Measurements from ENCODE around the gene IFNL2.
A peak's percentile ranks its signal among the peaks of the same experiment; 100 is the strongest.
"Not testable (repeated sequence)": the region's sequence is repeated elsewhere in the genome, so short reads cannot be mapped to it uniquely, and the experiment has no call there.

The IFNL2 gene
- 0 reads per million in 9 experiments for total RNA-seq

DNA sequence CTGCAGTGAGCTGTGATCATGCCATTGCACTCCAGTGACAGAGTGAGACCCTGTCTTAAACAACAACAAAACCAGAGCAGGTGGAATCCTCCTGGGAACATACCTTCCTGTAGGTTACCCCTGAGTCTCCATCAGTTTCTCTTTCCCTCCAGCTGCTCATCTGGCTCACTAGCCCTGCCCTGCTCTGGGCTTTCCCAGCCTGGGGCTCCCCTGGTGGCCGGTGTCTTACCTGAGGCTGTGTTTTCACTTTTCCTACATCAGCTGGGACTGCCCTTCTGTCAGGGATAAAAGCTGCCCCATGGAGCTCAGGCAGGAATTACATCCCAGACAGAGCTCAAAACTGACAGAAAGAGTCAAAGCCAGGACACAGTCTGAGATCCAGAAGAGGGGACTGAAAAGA lies at the start of gene IFNL2:
Gene IFNL2, plus strand, starts transcription at position 312 of the 400 bp plus-strand sequence. CDS start 173 bp downstream, outside the sequence.
- not testable (repeated sequence) for H3K27ac Mint-ChIP-seq; H3K36me3 Mint-ChIP-seq (ENCODE audit: insufficient read depth); H3K9me3 Mint-ChIP-seq; DNase-seq; H3K4me3 Mint-ChIP-seq
- Mint-ChIP-seq H3K4me1 (ENCODE audit: low read depth in 2 of 2) (peaks cover 7 to 15% of the 10 kb centered on the region in 2 donors), H3K27me3 (peaks cover 26 to 56% of the 10 kb centered on the region in 2 donors)
- ATAC-seq (replicated peaks): peak; percentile 73

DNA sequence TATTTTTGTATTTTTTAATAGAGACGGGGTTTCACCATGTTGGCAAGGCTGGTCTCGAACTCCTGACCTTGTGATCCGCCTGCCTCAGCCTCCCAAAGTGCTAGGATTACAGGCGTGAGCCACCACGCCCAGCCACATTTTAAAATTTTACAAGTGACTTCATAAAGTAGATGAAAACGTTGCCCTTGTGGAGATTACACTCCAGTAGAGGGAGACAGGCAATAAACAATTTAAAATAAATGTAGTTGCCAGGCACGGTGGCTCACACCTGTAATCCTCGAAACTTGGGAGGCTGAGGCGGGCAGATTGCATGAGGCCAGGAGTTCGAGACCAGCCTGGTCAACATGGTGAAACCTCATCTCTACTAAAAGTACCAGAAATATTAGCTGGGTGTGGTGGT lies 49.1 kb upstream of the IFNL2 start:
- H3K4me3 Mint-ChIP-seq; DNase-seq; H3K4me1 Mint-ChIP-seq (ENCODE audit: low read depth in 2 of 2); H3K9me3 Mint-ChIP-seq; H3K36me3 Mint-ChIP-seq (ENCODE audit: insufficient read depth); H3K27ac Mint-ChIP-seq; ATAC-seq (replicated peaks): not testable (repeated sequence)
- peaks cover 37 to 39% of the 10 kb centered on the region in 2 donors for H3K27me3 Mint-ChIP-seq

DNA sequence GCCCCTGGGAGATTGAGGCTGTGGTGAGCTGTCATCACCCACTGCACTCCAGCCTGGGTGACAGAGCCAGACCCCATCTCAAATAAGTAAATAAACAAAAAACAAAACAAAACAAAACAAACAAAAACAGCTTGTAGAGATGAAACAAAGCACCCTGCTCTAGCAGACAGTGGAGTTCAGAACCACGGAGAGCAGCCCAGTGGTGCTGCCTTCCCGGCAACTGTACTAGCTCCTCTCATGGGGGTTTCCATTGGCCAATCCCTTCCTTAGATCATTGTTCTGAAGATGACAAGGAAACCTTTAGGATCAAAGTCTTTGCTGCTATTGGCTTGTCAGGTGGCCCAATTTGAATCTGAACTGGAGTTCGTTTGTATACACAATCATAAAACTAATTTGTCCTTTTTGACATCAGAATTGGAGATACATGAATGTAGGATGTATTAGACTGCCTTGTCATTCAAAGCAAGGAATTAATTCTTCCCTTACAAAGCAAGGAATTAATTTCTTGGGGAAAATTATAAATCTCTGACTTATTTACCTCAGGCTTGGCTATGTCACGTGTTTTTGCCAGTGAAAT lies 44.4 kb upstream of the IFNL2 start:
- Mint-ChIP-seq H3K4me1 (ENCODE audit: low read depth in 2 of 2) (no peaks in the 10 kb centered on the region), H3K36me3 (ENCODE audit: insufficient read depth) (peaks cover 3% of the 10 kb centered on the region), H3K27ac (no peak overlapping the region), H3K27me3 (peaks cover 34 to 36% of the 10 kb centered on the region in 2 donors), H3K4me3 (no peak overlapping the region), H3K9me3 (no peaks in the 10 kb centered on the region)
- ATAC-seq (replicated peaks) (no peak), DNase-seq (no peak)

DNA sequence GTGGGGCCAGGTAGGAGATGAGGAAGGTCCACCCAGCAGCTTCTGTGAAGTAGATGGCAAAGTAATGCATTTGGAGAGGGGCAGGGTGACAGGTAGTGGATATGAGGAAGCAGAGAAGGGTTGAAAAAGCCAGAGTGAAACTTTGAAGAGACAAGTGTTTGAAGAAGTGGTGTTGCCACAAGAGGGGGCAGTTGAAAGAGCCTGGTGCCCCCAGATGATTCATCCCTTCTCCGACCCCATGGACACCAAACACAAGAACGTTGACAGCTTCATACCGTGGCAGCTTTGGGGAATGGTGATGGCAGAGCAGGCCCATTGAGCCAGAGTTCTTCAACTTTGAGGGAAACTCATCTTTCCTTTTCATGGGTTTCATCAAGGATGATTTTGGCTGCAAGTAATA lies 43.3 kb upstream of the IFNL2 start:
- ATAC-seq (replicated peaks) (no peak), DNase-seq (no peak)
- H3K9me3 Mint-ChIP-seq: no peaks in the 10 kb centered on the region
- H3K4me1 Mint-ChIP-seq (ENCODE audit: low read depth in 2 of 2): no peaks in the 10 kb centered on the region
- H3K36me3 Mint-ChIP-seq (ENCODE audit: insufficient read depth): peaks cover 3% of the 10 kb centered on the region
- H3K27ac Mint-ChIP-seq: no peak overlapping the region
- H3K4me3 Mint-ChIP-seq: no peak overlapping the region
- H3K27me3 Mint-ChIP-seq: peaks cover 28% of the 10 kb centered on the region in 2 donors

DNA sequence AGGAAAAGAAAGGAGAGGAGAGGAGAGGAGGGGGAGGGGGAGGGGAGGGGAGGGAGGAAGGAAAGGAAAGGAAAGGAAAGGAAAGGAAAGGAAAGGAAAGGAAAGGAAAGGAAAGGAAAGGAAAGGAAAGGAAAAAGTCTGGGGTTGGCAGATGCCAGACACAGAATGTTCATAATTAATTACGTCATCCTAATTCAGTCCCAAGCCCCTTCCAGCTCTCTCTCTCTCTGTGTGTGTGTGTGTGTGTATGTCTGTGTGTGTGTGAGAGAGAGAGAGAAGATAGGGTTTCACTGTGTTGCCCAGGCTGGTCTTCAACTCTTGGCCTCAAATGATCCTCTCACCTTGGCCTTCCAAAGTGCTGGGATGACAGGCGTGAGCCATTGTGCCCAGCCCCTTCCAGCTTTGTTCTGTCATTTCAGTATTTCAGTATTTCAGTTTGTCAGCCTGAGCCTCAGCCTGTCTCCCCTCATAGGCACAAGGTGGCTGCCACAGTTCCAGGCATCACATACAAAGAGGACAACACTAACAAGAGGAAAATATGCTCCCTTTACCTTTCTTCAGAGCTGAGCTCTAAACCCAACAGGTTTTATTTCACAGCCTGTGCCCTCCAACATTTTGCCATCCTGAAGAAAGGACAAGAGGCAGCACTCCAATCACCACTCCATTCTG lies 38.0 kb upstream of the IFNL2 start:
- Mint-ChIP-seq H3K27ac (no peak overlapping the region), H3K4me1 (ENCODE audit: low read depth in 2 of 2) (no peaks in the 10 kb centered on the region), H3K27me3 (peaks cover 0 to 4% of the 10 kb centered on the region in 2 donors), H3K4me3 (no peak overlapping the region), H3K36me3 (ENCODE audit: insufficient read depth) (peaks cover 6% of the 10 kb centered on the region), H3K9me3 (no peaks in the 10 kb centered on the region)
- DNase-seq (no peak), ATAC-seq (replicated peaks) (no peak)

DNA sequence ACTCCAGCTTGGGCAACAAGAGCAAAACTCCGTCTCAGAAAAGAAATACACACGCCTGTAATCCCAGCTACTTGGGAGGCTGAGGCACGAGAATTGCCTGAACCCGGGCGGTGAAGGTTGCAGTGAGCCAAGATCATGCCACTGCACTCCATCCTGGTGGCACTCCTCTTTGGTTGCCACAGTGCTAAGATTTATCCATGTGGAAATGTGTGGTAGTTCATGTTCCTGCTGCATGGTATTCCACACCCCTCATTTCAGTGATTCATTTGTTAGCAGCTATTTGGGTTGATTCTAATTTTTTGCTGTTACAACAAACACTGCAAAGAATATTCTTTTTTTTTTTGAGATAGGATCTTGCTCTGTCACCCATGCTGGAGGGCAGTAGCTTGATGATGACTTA lies 35.5 kb upstream of the IFNL2 start:
- DNase-seq (no peak), ATAC-seq (replicated peaks) (no peak)
- Mint-ChIP-seq H3K27me3 (no peaks in the 10 kb centered on the region), H3K36me3 (ENCODE audit: insufficient read depth) (peaks cover 3% of the 10 kb centered on the region), H3K4me3 (no peak overlapping the region), H3K4me1 (ENCODE audit: low read depth in 2 of 2) (peaks cover 17% of the 10 kb centered on the region in 2 donors), H3K9me3 (no peaks in the 10 kb centered on the region), H3K27ac (no peak overlapping the region)

- H3K27ac Mint-ChIP-seq: peak overlapping the region; percentile 88 to 92
- peak; percentile 39 to 47 (median 43) for DNase-seq
- ATAC-seq (replicated peaks): peak; percentile 95
- peaks cover 26 to 27% of the 10 kb centered on the region in 2 donors for H3K4me1 Mint-ChIP-seq (ENCODE audit: low read depth in 2 of 2)
- peaks cover 3% of the 10 kb centered on the region for H3K36me3 Mint-ChIP-seq (ENCODE audit: insufficient read depth)
- H3K4me3 Mint-ChIP-seq: peak overlapping the region; percentile 68 to 71
- no peaks in the 10 kb centered on the region for H3K9me3 Mint-ChIP-seq
- no peaks in the 10 kb centered on the region for H3K27me3 Mint-ChIP-seq
Observed at GRCh38 chr19:39236527-39236926, 31.7 kb upstream of the IFNL2 start.

DNA sequence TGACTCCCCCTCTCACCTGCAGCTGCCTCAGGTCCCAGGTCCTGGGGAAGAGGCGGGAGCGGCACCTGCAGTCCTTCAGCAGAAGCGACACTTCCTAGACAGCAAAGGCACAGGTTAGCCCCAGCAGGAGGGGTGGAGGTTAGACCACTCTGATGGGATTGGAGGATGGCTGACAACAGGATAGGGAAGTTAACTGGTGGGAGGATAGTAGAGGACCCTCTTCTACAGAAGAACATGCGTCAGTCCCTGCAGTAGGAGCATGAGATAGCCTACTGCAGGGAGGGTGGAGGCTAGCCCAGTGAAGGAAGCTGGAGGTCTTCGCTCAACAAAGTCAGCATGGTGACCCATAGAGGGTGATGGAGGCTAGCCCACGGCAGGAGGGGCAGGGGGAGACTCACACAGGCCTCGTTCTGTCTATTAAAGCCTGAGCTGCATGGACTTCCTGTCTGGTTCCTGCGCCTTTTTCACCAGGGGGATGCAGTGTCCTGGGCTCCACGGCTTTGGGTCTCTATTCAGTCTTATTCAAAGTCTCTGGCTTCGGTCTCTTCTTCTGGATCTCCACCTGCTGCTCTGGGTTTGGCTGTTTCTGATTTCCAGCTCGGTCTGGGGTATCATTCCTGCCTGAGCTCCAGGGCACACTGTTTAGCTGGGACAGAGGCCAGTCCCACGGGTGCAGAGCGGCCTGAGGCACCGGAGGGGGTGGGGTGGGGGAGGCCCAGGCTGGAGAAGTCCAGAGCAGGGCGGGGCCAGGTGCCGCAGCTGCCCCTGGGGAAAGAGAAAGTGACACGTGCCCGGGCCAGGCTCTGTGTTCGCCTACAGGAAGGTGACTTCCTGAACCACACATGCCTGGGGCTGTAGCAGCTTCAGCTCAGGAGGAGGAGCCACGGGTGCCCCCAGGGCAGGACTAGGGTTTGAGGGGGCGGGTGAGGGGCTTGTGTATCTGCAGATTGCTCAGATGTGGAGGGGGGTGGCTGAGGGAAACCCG lies 30.7 kb upstream of the IFNL2 start:
- peak in 1 of 3 experiments; percentile 19 for DNase-seq
- H3K27me3 Mint-ChIP-seq: no peaks in the 10 kb centered on the region
- no peaks in the 10 kb centered on the region for H3K9me3 Mint-ChIP-seq
- ATAC-seq (replicated peaks): peak; percentile 58
- H3K4me1 Mint-ChIP-seq (ENCODE audit: low read depth in 2 of 2): peaks cover 26 to 27% of the 10 kb centered on the region in 2 donors
- peak overlapping the region; percentile 68 to 71 for H3K4me3 Mint-ChIP-seq
- H3K36me3 Mint-ChIP-seq (ENCODE audit: insufficient read depth): peaks cover 3% of the 10 kb centered on the region
- H3K27ac Mint-ChIP-seq: peak overlapping the region; percentile 63 to 92

- H3K9me3 Mint-ChIP-seq: no peaks in the 10 kb centered on the region
Observed at GRCh38 chr19:39238209-39238608, 30.0 kb upstream of the IFNL2 start.

GRCh38 chr19:39238944-39239343 lies 29.3 kb upstream of the IFNL2 start:
- Mint-ChIP-seq H3K36me3 (ENCODE audit: insufficient read depth) (no peaks in the 10 kb centered on the region), H3K4me1 (ENCODE audit: low read depth in 2 of 2) (peaks cover 26 to 27% of the 10 kb centered on the region in 2 donors), H3K27ac (no peak overlapping the region), H3K9me3 (no peaks in the 10 kb centered on the region), H3K4me3 (no peak overlapping the region), H3K27me3 (peaks cover 0 to 8% of the 10 kb centered on the region in 2 donors)
- ATAC-seq (replicated peaks) (no peak), DNase-seq (no peak)

More at GRCh38 chr19:39238209-39238608, 30.0 kb upstream of the IFNL2 start:
- H3K36me3 Mint-ChIP-seq (ENCODE audit: insufficient read depth): peaks cover 1% of the 10 kb centered on the region
- H3K4me3 Mint-ChIP-seq: peak overlapping the region; percentile 68 to 71
- H3K27me3 Mint-ChIP-seq: peaks cover 0 to under 1% of the 10 kb centered on the region in 2 donors
- H3K4me1 Mint-ChIP-seq (ENCODE audit: low read depth in 2 of 2): peaks cover 26 to 27% of the 10 kb centered on the region in 2 donors
- H3K27ac Mint-ChIP-seq: peak overlapping the region; percentile 63 to 92
- ATAC-seq (replicated peaks) (no peak), DNase-seq (no peak)

DNA sequence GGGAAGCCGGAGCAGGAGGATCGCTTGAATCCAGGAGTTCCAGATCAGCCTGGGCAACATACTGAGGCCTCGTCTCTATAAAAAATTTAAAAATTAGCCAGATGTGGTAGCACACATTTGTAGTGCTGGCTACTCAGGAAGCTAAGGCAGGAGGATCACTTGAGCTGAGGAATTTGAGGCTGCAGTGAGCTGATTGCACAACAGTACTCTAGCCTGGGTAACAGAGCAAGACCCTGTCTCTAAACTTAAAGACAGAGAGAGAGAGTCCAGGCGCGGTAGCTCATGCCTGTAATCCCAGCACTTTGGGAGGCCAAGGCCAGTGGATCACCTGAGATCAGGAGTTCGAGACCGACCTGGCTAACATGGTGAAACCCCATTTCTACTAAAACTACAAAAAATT lies 27.8 kb upstream of the IFNL2 start:
- H3K9me3 Mint-ChIP-seq: no peaks in the 10 kb centered on the region
- no peaks in the 10 kb centered on the region for H3K36me3 Mint-ChIP-seq (ENCODE audit: insufficient read depth)
- peaks cover 26 to 27% of the 10 kb centered on the region in 2 donors for H3K4me1 Mint-ChIP-seq (ENCODE audit: low read depth in 2 of 2)
- H3K27me3 Mint-ChIP-seq: peaks cover 0 to 14% of the 10 kb centered on the region in 2 donors
- no peak overlapping the region for H3K27ac Mint-ChIP-seq
- DNase-seq (no peak), ATAC-seq (replicated peaks) (no peak)
- no peak overlapping the region for H3K4me3 Mint-ChIP-seq

- not testable (repeated sequence) for H3K36me3 Mint-ChIP-seq (ENCODE audit: insufficient read depth); H3K4me1 Mint-ChIP-seq (ENCODE audit: low read depth in 2 of 2); DNase-seq; H3K27ac Mint-ChIP-seq; ATAC-seq (replicated peaks); H3K9me3 Mint-ChIP-seq; H3K4me3 Mint-ChIP-seq
- H3K27me3 Mint-ChIP-seq: peaks cover 0 to 25% of the 10 kb centered on the region in 2 donors
Observed at GRCh38 chr19:39243741-39244140, 24.5 kb upstream of the IFNL2 start.

DNA sequence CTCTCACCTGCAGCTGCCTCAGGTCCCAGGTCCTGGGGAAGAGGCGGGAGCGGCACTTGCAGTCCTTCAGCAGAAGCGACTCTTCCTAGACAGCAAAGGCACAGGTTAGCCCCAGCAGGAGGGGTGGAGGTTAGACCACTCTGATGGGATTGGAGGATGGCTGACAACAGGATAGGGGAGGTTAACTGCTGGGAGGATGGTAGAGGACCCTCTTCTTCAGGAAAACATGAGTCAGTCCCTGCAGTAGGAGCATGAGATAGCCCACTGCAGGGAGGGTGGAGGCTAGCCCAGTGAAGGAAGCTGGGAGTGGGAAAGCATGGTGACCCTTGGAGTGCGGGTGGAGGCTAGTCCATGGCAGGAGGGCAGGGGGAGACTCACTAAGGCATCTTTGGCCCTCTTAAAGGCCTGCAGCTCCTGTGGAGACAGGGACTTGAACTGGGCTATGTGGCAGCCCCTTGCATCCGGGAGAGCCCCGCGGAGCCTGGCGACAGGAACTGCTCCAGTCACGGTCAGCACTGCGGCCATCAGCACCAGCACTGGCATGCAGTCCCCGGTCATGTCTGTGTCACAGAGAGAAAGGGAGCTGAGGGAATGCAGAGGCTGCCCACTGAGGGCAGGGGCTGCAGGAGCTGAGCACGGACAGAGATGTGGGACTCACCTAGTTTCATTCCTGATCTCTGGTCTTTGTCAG lies 23.6 kb upstream of the IFNL2 start, which contains the start of gene IFNL3:
Gene IFNL3, minus strand, starts transcription at position 597 of the 691 bp plus-strand sequence. Its CDS starts 39 bp downstream, at position 558.
- H3K9me3 Mint-ChIP-seq; H3K36me3 Mint-ChIP-seq (ENCODE audit: insufficient read depth); H3K27ac Mint-ChIP-seq; ATAC-seq (replicated peaks); H3K4me1 Mint-ChIP-seq (ENCODE audit: low read depth in 2 of 2); H3K4me3 Mint-ChIP-seq; DNase-seq: not testable (repeated sequence)
- peaks cover 0 to 33% of the 10 kb centered on the region in 2 donors for H3K27me3 Mint-ChIP-seq
